AG04449 (cell line): ENCODE data around the gene TPRKB.

Source experiments
- CTCF ChIA-PET: fragments of 350-600 bp; formaldehyde crosslinking; extraction: SDS; loops from one replicate; lab custom pipeline; 2021; ENCODE audit warnings: antibody characterized with exemption; lab: Yijun Ruan, JAX
- POLR2A ChIA-PET: fragments of 400-600, 350-600 bp; formaldehyde crosslinking; extraction: SDS; loops from one replicate; lab custom pipeline; 2020; ENCODE audit warnings: antibody characterized with exemption, inconsistent platforms; lab: Yijun Ruan, JAX
- DNase-seq: peaks from one replicate; pipeline ENCODE4 v3.0.0-alpha.2; 2010; ENCODE audit warnings: low read depth, low spot score
- H3K4me3 ChIP-seq: 2 replicates; pipeline ENCODE4 v1.5.1; 2011; ENCODE audit warnings: low read depth, mild to moderate bottlenecking, control low read depth, low read length
- TF ChIP-seq, protein P1 (sequence below): IDR thresholded peaks from one replicate; pipeline ENCODE4 v1.5.1; 2011; ENCODE audit warnings: mild to moderate bottlenecking, moderate library complexity, low read length, control low read depth, inconsistent platforms; ENCODE audit not compliant: insufficient read depth; ENCODE audit errors: missing control alignments

Gene TPRKB

DNA sequence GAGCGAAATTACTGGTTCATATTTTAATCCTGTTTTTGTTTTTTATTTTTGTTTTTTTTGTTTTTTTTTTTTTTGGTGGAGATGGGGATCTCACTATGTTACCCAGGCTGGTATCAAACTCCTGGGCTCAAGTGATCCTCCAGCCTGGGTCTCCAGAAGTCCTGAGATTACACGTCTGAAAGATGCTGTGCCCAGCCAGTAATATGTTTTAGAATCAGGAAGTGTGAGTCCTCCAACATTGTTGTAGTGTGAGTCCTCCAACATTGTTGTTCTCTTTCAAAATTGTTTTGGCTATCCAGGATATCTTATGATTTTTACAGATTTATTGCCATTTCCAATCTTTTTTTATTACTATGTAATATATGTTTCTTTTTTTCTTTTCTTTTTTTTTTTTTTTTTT is 23.1 kb downstream of the TPRKB start:
- TF ChIP-seq, protein P1, sequence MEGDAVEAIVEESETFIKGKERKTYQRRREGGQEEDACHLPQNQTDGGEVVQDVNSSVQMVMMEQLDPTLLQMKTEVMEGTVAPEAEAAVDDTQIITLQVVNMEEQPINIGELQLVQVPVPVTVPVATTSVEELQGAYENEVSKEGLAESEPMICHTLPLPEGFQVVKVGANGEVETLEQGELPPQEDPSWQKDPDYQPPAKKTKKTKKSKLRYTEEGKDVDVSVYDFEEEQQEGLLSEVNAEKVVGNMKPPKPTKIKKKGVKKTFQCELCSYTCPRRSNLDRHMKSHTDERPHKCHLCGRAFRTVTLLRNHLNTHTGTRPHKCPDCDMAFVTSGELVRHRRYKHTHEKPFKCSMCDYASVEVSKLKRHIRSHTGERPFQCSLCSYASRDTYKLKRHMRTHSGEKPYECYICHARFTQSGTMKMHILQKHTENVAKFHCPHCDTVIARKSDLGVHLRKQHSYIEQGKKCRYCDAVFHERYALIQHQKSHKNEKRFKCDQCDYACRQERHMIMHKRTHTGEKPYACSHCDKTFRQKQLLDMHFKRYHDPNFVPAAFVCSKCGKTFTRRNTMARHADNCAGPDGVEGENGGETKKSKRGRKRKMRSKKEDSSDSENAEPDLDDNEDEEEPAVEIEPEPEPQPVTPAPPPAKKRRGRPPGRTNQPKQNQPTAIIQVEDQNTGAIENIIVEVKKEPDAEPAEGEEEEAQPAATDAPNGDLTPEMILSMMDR: no peak

DNA sequence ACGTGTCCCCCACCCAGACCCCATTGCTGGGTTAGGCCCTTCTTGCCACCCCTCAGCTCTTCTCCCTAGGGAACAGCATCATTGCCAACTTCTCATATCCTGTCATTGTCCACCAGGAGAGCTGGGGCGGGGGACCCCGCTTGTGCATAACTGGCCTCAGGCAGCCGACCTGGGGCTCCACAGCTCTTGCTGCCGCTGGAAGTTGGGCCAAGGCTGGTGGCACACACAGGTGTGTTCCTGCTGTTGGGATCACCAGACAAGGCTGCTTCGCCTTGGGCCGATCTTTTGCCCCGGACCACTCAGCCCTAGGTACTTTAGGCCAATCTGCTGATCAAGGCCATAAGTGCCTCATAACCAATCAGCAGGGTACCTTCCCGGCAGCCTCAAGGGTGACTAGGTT is 28.6 kb downstream of the TPRKB start:
- H3K4me3 ChIP-seq: no peak overlapping the region
- TF ChIP-seq, protein P1: no peak
- ChIA-PET POLR2A (no interaction called here), CTCF (no interaction called here)
- DNase-seq: no peak

More for the DNA sequence above, 23.1 kb downstream of the TPRKB start:
- POLR2A ChIA-PET: no interaction called here
- H3K4me3 ChIP-seq: no peak overlapping the region
- DNase-seq: no peak
- CTCF ChIA-PET: no interaction called here

DNA sequence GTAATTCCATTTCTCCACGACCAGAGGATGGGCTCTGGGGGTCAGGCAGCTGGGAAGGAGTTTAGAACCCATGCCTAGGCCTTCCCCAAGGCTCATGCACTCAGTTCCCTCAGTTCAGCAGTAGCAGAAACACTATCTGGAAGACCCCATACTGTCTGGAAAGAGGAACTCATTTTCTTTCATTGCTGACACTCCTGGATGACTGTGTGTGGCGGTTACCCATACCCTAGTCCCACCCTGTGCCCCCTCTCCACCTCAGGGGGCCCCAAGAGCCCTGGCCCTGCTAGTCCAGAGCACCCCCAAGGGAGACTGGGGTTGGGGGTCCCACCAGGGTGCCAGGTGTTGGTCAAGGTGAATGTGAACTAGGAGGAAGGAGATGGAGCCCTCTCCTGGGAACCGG is 29.5 kb downstream of the TPRKB start:
- H3K4me3 ChIP-seq: no peak overlapping the region
- ChIA-PET CTCF (no interaction called here), POLR2A (no interaction called here)
- no peak for DNase-seq
- TF ChIP-seq, protein P1: no peak

DNA sequence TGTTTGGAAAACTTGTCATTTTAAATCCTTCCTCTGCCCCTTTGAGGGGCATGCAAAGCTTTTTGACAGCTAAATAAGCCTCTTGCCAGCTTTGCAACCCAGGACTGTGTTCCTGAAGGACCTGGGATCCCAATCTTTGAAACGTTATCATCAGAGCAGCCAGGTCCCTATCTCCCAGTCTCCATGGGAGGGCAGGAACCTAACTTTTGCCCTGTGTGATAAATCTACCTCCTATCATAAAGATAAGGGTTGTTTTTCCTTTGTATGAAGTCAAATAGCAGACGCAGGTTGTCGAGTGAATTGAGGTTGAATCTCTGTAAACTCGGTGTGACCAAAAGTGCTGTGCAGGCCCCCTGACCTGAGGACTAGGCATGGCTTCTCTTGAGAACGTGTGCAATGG is 30.1 kb downstream of the TPRKB start:
- CTCF ChIA-PET: no interaction called here
- no peak for DNase-seq
- TF ChIP-seq, protein P1: no peak
- H3K4me3 ChIP-seq: no peak overlapping the region
- POLR2A ChIA-PET: no interaction called here

DNA sequence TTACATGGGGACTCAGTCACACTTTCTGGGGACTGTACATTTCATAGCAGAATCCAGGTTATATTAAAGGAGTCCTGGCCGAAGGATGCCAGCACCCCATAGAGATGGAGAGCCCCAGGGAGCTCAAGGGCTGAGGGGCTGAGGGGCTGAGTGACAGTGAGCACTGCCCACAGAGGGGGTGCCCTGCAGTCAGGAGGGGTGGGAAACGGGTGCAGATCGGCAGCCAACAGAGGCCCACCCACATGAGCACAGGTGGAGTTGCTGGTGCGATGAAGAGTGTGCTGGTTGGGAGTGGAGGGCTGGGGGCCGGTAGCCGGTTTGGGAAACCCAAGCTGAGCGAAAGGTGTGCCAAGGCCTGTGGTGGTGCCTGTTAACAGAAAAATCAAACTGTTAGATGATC is 32.1 kb downstream of the TPRKB start:
- no peak for DNase-seq
- ChIA-PET CTCF (no interaction called here), POLR2A (no interaction called here)
- no peak overlapping the region for H3K4me3 ChIP-seq
- TF ChIP-seq, protein P1: no peak

DNA sequence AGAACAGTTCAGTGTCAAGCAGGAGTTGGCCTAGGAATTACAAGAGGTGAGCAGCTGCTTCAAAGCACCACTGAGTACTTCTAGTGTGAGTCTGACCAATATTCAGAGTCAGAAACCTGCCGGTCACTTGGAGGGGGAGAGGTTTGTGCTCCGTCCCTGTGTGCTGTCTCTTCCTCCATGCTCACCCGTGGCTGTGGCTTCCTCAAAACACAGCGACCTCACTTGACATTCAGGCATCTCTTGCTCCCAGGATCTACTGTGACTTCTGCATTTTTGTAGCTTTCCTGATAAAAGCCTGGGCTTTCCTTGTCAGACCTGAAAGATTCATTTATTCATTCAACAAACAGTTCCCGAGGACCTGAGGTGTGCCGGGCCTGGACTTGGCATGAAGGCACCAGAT is 32.9 kb downstream of the TPRKB start:
- TF ChIP-seq, protein P1: no peak
- ChIA-PET CTCF (no interaction called here), POLR2A (no interaction called here)
- H3K4me3 ChIP-seq: no peak overlapping the region
- DNase-seq: no peak
